A673 (cell line): ENCODE results near the gene JPH2. TPM values are rescaled to one million over a fixed set of nuclear protein-coding genes. Genes with fewer than 3 reads are reported as not detected.

Experiments
- BruUV-seq: library from RNA; stranded (reverse); fragments of 400-500 nt; replicated peaks from 2 replicates; lab custom pipeline; 2021; lab: Mats Ljungman, UMichigan
- CTCF ChIA-PET: fragments of 300-600 bp; sonication (Branson Sonifier 250); formaldehyde crosslinking; loops from one replicate; lab custom pipeline; 2022; ENCODE audit warnings: antibody characterized with exemption; lab: Charles Lee
- POLR2A ChIA-PET: fragments of 300-600 bp; sonication (Branson Sonifier 250); formaldehyde crosslinking; loops from one replicate; lab custom pipeline; 2022; ENCODE audit warnings: antibody characterized with exemption; ENCODE audit not compliant: low non-redundant PET; lab: Charles Lee
- DNase-seq: peaks from one replicate; pipeline ENCODE4 v3.0.0-alpha.2; 2015; ENCODE audit warnings: low spot score
- H3K27ac ChIP-seq: fragments of 200-600 bp; sonication (generic); 2 replicates; pipeline ENCODE4 v1.5.1; 2016; ENCODE audit warnings: mixed run types, low read depth, mild to moderate bottlenecking, mixed read lengths, antibody characterized with exemption, low read length; ENCODE audit not compliant: poor library complexity, severe bottlenecking
- H3K27me3 ChIP-seq: fragments of 200-600 bp; sonication (generic); replicated peaks from 2 replicates; pipeline ENCODE4 v1.6.1; 2017; ENCODE audit warnings: mixed run types, low read depth, mild to moderate bottlenecking, mixed read lengths, antibody characterized with exemption, low read length; ENCODE audit not compliant: insufficient read depth, poor library complexity
- H3K36me3 ChIP-seq: fragments of 200-600 bp; sonication (generic); 2 replicates; pipeline ENCODE4 v1.6.1; 2016; ENCODE audit warnings: mixed run types, mild to moderate bottlenecking, mixed read lengths, antibody characterized with exemption, low read length; ENCODE audit not compliant: insufficient read depth, poor library complexity, severe bottlenecking
- H3K4me1 ChIP-seq: fragments of 200-600 bp; sonication (generic); 2 replicates; pipeline ENCODE4 v1.6.1; 2017; ENCODE audit warnings: mixed run types, mild to moderate bottlenecking, mixed read lengths, antibody characterized with exemption, low read length; ENCODE audit not compliant: insufficient read depth, poor library complexity, severe bottlenecking
- H3K4me3 ChIP-seq: fragments of 200-600 bp; sonication (generic); 2 replicates; pipeline ENCODE4 v1.5.1; 2016; ENCODE audit warnings: low read depth, mixed run types, mild to moderate bottlenecking, mixed read lengths, low read length; ENCODE audit not compliant: poor library complexity, severe bottlenecking
- H3K9me3 ChIP-seq: fragments of 200-600 bp; sonication (generic); 2 replicates; pipeline ENCODE4 v1.6.1; 2016; ENCODE audit warnings: mixed run types, low read depth, mild to moderate bottlenecking, mixed read lengths, antibody characterized with exemption, low read length; ENCODE audit not compliant: poor library complexity, severe bottlenecking
- CTCF ChIP-seq: fragments of 300-800, 200-600 bp; sonication (generic); conservative IDR thresholded peaks from 2 replicates; pipeline ENCODE4 v1.5.1; 2017; ENCODE audit warnings: low read depth, mild to moderate bottlenecking, antibody characterized with exemption, low read length, moderate library complexity, mixed read lengths
- EZH2 ChIP-seq: fragments of 200-600 bp; sonication (generic); IDR thresholded peaks from 2 replicates; pipeline ENCODE4 v1.6.1; 2017; ENCODE audit warnings: borderline replicate concordance, low read depth, mild to moderate bottlenecking, mixed read lengths, antibody characterized with exemption, low read length; ENCODE audit not compliant: poor library complexity, severe bottlenecking
- intact Hi-C: fragments of 100-400 bp; cut with micrococcal nuclease; formaldehyde crosslinking; loops from one replicate; pipeline ENCODE4 v1.10.0; 2022; ENCODE audit not compliant: unreplicated experiment
- total RNA-seq: library from RNA; stranded (reverse); gene quantifications from 2 replicates; pipeline ENCODE4 v1.2.3, GENCODE V29; 2021

JPH2 gene
- total RNA-seq, 1 experiment from 2014 or later, result 1.1 TPM

GRCh38 chr20:44113618-44114376 lies 73.2 kb downstream of the JPH2 start:
- ChIA-PET POLR2A (no interaction called here), CTCF (interaction anchor here (0.7 kb wide), 1 partner anchor 274 kb away, joined by 5 read pairs; no protein-coding TSS in a partner anchor)
- Histone ChIP-seq H3K4me1 (no peaks in the 10 kb centered on the region), H3K9me3 (no peaks in the 10 kb centered on the region), H3K4me3 (no peak overlapping the region), H3K27ac (no peak overlapping the region), H3K27me3 (no peaks in the 10 kb centered on the region), H3K36me3 (no peaks in the 10 kb centered on the region)
- BruUV-seq, result no TSS peak
- DNase-seq, result no peak
- intact Hi-C loops, result loop anchor here (10.0 kb wide), 1 partner anchor 351 kb away; no protein-coding TSS in a partner anchor
- TF ChIP-seq CTCF (no peak), EZH2 (no peak)

GRCh38 chr20:44112889-44113617 lies 73.9 kb downstream of the JPH2 start:
- H3K27ac ChIP-seq, result no peak overlapping the region
- ChIA-PET CTCF (no interaction called here), POLR2A (no interaction called here)
- no peaks in the 10 kb centered on the region for H3K4me1 ChIP-seq
- no peak for DNase-seq
- H3K36me3 ChIP-seq, result no peaks in the 10 kb centered on the region
- TF ChIP-seq CTCF, result no peak
- TF ChIP-seq EZH2, result no peak
- H3K27me3 ChIP-seq, result no peaks in the 10 kb centered on the region
- BruUV-seq, result no TSS peak
- intact Hi-C loops, result loop anchor here (10.0 kb wide), 1 partner anchor 352 kb away; no protein-coding TSS in a partner anchor
- peaks cover 4% of the 10 kb centered on the region for H3K9me3 ChIP-seq
- H3K4me3 ChIP-seq, result no peak overlapping the region

- TF ChIP-seq EZH2, result no peak
- TF ChIP-seq CTCF, result no peak
- POLR2A ChIA-PET, result no interaction called here
- Histone ChIP-seq H3K36me3 (no peaks in the 10 kb centered on the region), H3K27me3 (no peaks in the 10 kb centered on the region), H3K4me3 (no peak overlapping the region), H3K4me1 (no peaks in the 10 kb centered on the region), H3K9me3 (peaks cover 5% of the 10 kb centered on the region), H3K27ac (no peak overlapping the region)
- no peak for DNase-seq
- intact Hi-C loops, result loop anchor here (10.0 kb wide), 1 partner anchor 352 kb away; no protein-coding TSS in a partner anchor
- BruUV-seq, result no TSS peak
- CTCF ChIA-PET, result no interaction called here
These were observed 74.5 kb downstream of the JPH2 start for GRCh38 chr20:44112456-44112855.
